ENCODE measurements around the gene SEMA5A. TPM values are rescaled to one million over a fixed set of nuclear protein-coding genes. Genes with fewer than 3 reads are reported as not detected.

The SEMA5A gene
- total and polyA plus RNA-seq, 2 of the 8 experiments (the other 6 are each of a cell fraction or from before 2014, with no cell fraction given) = 5.3 to 8.9 TPM

DNA sequence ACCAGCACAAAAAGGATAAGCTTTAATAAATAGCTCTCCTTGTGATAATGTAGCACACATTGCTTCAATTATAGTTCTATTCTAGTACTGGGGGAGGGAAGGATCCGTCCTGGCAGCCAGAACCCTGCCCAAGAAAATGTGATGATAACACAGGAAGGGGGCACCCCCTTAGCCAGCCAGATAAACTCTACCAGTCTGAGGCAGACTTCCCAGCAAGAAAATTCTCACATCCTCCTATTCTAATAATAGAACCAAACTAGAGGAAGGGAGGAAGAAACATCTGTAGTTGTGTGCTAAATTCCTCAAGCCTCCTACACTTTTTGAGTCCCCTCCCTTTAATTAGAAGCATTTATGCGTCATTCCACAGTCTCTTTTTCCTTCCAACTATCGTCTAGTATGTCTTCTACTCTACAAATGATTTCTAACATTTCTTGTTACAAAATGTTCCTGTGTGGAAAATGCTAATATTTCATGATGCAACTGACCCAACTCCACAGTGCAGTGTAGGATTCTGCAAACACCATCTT lies 261.0 kb downstream of the SEMA5A start:
- Histone ChIP-seq H3K79me2 (ENCODE audit: control insufficient read depth in 1 of 2, insufficient read depth in 2 of 2, low read length in 2 of 2) (no peaks in the 10 kb centered on the region), H3K4me2 (ENCODE audit: insufficient read depth in 1 of 2, low read depth in 2 of 2, low read length in 2 of 2) (no peak overlapping the region), H3K4me3 (ENCODE audit: extremely low read depth in 1 of 4, insufficient read depth in 2 of 4, low read depth in 3 of 4, low read length in 4 of 4) (no peak overlapping the region), H4K91ac (replicated peaks; ENCODE audit: insufficient read length, low read length) (no peak overlapping the region), H4K5ac (ENCODE audit: insufficient read length, low read depth, low read length) (no peak overlapping the region), H2AFZ (ENCODE audit: low read length) (no peak overlapping the region), H3K4me1 (replicated peaks in 1 of 4; ENCODE audit: control insufficient read depth in 3 of 4, insufficient read depth in 4 of 4, low read length in 3 of 4) (no peaks in the 10 kb centered on the region), H3K79me1 (ENCODE audit: low read depth, low read length) (no peaks in the 10 kb centered on the region; the same call in 1 of the 2 replicates), H2BK12ac (ENCODE audit: low read depth, low read length) (no peak overlapping the region), H4K20me1 (replicated peaks in 1 of 2; ENCODE audit: control insufficient read depth in 1 of 2, insufficient read depth in 2 of 2, low read length in 2 of 2) (no peaks in the 10 kb centered on the region), H2AK5ac (ENCODE audit: low read depth, low read length) (no peak overlapping the region), H3K23ac (ENCODE audit: insufficient read length) (no peak overlapping the region), H2BK120ac (replicated peaks; ENCODE audit: low read depth, low read length) (no peak overlapping the region), H3K14ac (ENCODE audit: insufficient read length) (no peak overlapping the region), H3K27me3 (replicated peaks in 1 of 4; ENCODE audit: control insufficient read depth in 3 of 4, extremely low read depth in 1 of 4, insufficient read depth in 3 of 4, low read length in 3 of 4) (no peaks in the 10 kb centered on the region), H3K36me3 (ENCODE audit: control insufficient read depth in 2 of 4, insufficient read depth in 4 of 4, low read length in 3 of 4) (no peaks in the 10 kb centered on the region), H3K56ac (replicated peaks; ENCODE audit: insufficient read length, low read depth, low read length) (no peak overlapping the region), H3K18ac (ENCODE audit: extremely low read depth, low read length) (no peak overlapping the region), H3K23me2 (ENCODE audit: low read depth, low read length) (no peaks in the 10 kb centered on the region), H2BK15ac (ENCODE audit: low read length) (no peak overlapping the region), H2BK5ac (ENCODE audit: low read depth, low read length) (no peak overlapping the region), H3K27ac (ENCODE audit: low read depth, low read length) (no peak overlapping the region), H3K9me3 (ENCODE audit: insufficient read depth in 2 of 2, low read depth in 1 of 2, low read length in 1 of 2) (no peaks in the 10 kb centered on the region), H3K4ac (replicated peaks; ENCODE audit: insufficient read length, low read depth, low read length) (no peak overlapping the region), H3K9ac (replicated peaks in 1 of 4; ENCODE audit: extremely low read depth in 1 of 4, low read depth in 3 of 4, low read length in 3 of 4) (no peak overlapping the region), H2BK20ac (ENCODE audit: low read length) (no peak overlapping the region), H4K8ac (ENCODE audit: extremely low read depth, insufficient read depth, low read length) (no peak overlapping the region)
- DNase-seq (ENCODE audit: low read depth in 1 of 2, low spot score in 2 of 2) (no peak), FAIRE-seq (no peak)
- WGBS, 2 experiments (ENCODE audit: extremely low coverage in 1 of 2, insufficient coverage in 1 of 2, insufficient read length in 1 of 2, insufficient replicate concordance in 2 of 2, low coverage in 1 of 2, low lambda C conversion rate in 2 of 2, missing lambda C conversion rate in 1 of 2) = 90% methylated on average over 3 of the region's 3 CpGs; no CpG with 5 or more reads in 1 of the 2 experiments
- ChIA-PET POLR2A (ENCODE audit: partially characterized antibody) (no interaction called here), CTCF (ENCODE audit: partially characterized antibody) (interaction anchor here (0.7 to 1.7 kb wide), 3 partner anchors 17 to 657 kb away, joined by 3 to 5 read pairs (median 3); no protein-coding TSS in a partner anchor)
- no peak for TF ChIP-seq HDAC6 (IDR thresholded peaks at IDR 0.05; ENCODE audit: low read depth, low read length)
- no peak for TF ChIP-seq CHD2 (IDR thresholded peaks at IDR 0.05; ENCODE audit: low read length)
- no peak for TF ChIP-seq KDM5A (IDR thresholded peaks at IDR 0.05; ENCODE audit: low read length)
- TF ChIP-seq CHD1 (IDR thresholded peaks at IDR 0.05; ENCODE audit: low read depth, low read length) = no peak
- no peak for TF ChIP-seq GABPA (IDR thresholded peaks at IDR 0.05; ENCODE audit: borderline replicate concordance, insufficient read depth, low read length)
- no peak for TF ChIP-seq HDAC2 (IDR thresholded peaks at IDR 0.05; ENCODE audit: borderline replicate concordance in 1 of 2, low read depth in 2 of 2, low read length in 2 of 2)
- no peak for TF ChIP-seq SIX5 (IDR thresholded peaks at IDR 0.05; ENCODE audit: low read depth, low read length)

All from H1 (cell line).